SJCRH30 (cell line): Measurements from ENCODE around the gene TRAF1. TPM values are rescaled to one million over a fixed set of nuclear protein-coding genes. Genes with fewer than 3 reads are reported as not detected.

Source experiments
- DNase-seq, 2 experiments: peaks; one replicate each; pipeline ENCODE4 v3.0.0-alpha.2; 2015 to 2020
- H3K27ac ChIP-seq: fragments of 250-450 bp; sonication (Bioruptor Pico); 2 replicates; pipeline ENCODE4 v1.5.1; 2020; ENCODE audit warnings: mild to moderate bottlenecking, moderate library complexity
- H3K27me3 ChIP-seq: fragments of 250-450 bp; sonication (Bioruptor Pico); 2 replicates; pipeline ENCODE4 v1.5.1; 2020; ENCODE audit warnings: mild to moderate bottlenecking, moderate library complexity
- H3K36me3 ChIP-seq: fragments of 250-450 bp; sonication (Bioruptor Pico); 2 replicates; pipeline ENCODE4 v1.5.1; 2020; ENCODE audit warnings: mild to moderate bottlenecking, moderate library complexity
- H3K4me1 ChIP-seq: fragments of 250-450 bp; sonication (Bioruptor Pico); 2 replicates; pipeline ENCODE4 v1.5.1; 2020; ENCODE audit warnings: mild to moderate bottlenecking, moderate library complexity
- H3K4me3 ChIP-seq: fragments of 250-450 bp; sonication (Bioruptor Pico); 2 replicates; pipeline ENCODE4 v1.5.1; 2020; ENCODE audit warnings: mild to moderate bottlenecking, moderate library complexity
- H3K9me3 ChIP-seq: fragments of 250-450 bp; sonication (Bioruptor Pico); replicated peaks from 2 replicates; pipeline ENCODE4 v1.5.1; 2020; ENCODE audit warnings: mild to moderate bottlenecking, moderate library complexity
- total RNA-seq: library from RNA; depleted of rRNA; stranded (reverse); fragments of >200 nt; shearing (Covaris generic); gene quantifications from 2 replicates; pipeline ENCODE4 v1.2.3, GENCODE V29; 2014

Gene TRAF1
- total RNA-seq, 1 experiment from 2014 or later, result 0.26 TPM

GRCh38 chr9:120894321-120895148, 32.1 kb downstream of the TRAF1 start:
- peaks cover 32% of the 10 kb centered on the region for H3K4me1 ChIP-seq
- no peak overlapping the region for H3K27ac ChIP-seq
- no peak overlapping the region for H3K4me3 ChIP-seq

GRCh38 chr9:120893611-120894307, 32.8 kb downstream of the TRAF1 start:
- H3K4me1 ChIP-seq, result peaks cover 32% of the 10 kb centered on the region
- H3K36me3 ChIP-seq, result no peaks in the 10 kb centered on the region
- H3K9me3 ChIP-seq, result no peaks in the 10 kb centered on the region
- no peak overlapping the region for H3K4me3 ChIP-seq
- DNase-seq, result no peak
- H3K27me3 ChIP-seq, result no peaks in the 10 kb centered on the region
- no peak overlapping the region for H3K27ac ChIP-seq

More at GRCh38 chr9:120894321-120895148, 32.1 kb downstream of the TRAF1 start:
- H3K9me3 ChIP-seq, result no peaks in the 10 kb centered on the region
- no peaks in the 10 kb centered on the region for H3K36me3 ChIP-seq
- no peak for DNase-seq
- H3K27me3 ChIP-seq, result no peaks in the 10 kb centered on the region

GRCh38 chr9:120892748-120893610, 33.6 kb downstream of the TRAF1 start:
- DNase-seq, result peak; percentile 81 to 86
- Histone ChIP-seq H3K4me3 (no peak overlapping the region), H3K9me3 (no peaks in the 10 kb centered on the region), H3K27me3 (no peaks in the 10 kb centered on the region), H3K27ac (peak overlapping the region; percentile 51), H3K36me3 (no peaks in the 10 kb centered on the region), H3K4me1 (peaks cover 32% of the 10 kb centered on the region)

GRCh38 chr9:120891884-120892747, 34.5 kb downstream of the TRAF1 start:
- Histone ChIP-seq H3K9me3 (no peaks in the 10 kb centered on the region), H3K4me1 (peaks cover 30% of the 10 kb centered on the region), H3K36me3 (no peaks in the 10 kb centered on the region), H3K27ac (peak overlapping the region; percentile 51), H3K27me3 (no peaks in the 10 kb centered on the region), H3K4me3 (no peak overlapping the region)
- DNase-seq, result peak; percentile 40 to 57

GRCh38 chr9:120891245-120891883, 35.2 kb downstream of the TRAF1 start:
- peaks cover 25% of the 10 kb centered on the region for H3K4me1 ChIP-seq
- H3K9me3 ChIP-seq, result no peaks in the 10 kb centered on the region
- H3K27me3 ChIP-seq, result no peaks in the 10 kb centered on the region
- H3K4me3 ChIP-seq, result no peak overlapping the region
- H3K27ac ChIP-seq, result no peak overlapping the region
- H3K36me3 ChIP-seq, result no peaks in the 10 kb centered on the region
- peak; percentile 38 to 44 for DNase-seq

- peaks cover 25% of the 10 kb centered on the region for H3K4me1 ChIP-seq
- H3K9me3 ChIP-seq, result no peaks in the 10 kb centered on the region
- H3K36me3 ChIP-seq, result no peaks in the 10 kb centered on the region
- no peak overlapping the region for H3K4me3 ChIP-seq
- DNase-seq, result no peak
- no peak overlapping the region for H3K27ac ChIP-seq
- H3K27me3 ChIP-seq, result no peaks in the 10 kb centered on the region
Observed at GRCh38 chr9:120890320-120891244, 36.0 kb downstream of the TRAF1 start.

GRCh38 chr9:120889606-120890271, 36.9 kb downstream of the TRAF1 start:
- no peaks in the 10 kb centered on the region for H3K27me3 ChIP-seq
- H3K4me3 ChIP-seq, result no peak overlapping the region
- no peak for DNase-seq
- H3K9me3 ChIP-seq, result no peaks in the 10 kb centered on the region
- H3K4me1 ChIP-seq, result peaks cover 25% of the 10 kb centered on the region
- no peak overlapping the region for H3K27ac ChIP-seq
- H3K36me3 ChIP-seq, result no peaks in the 10 kb centered on the region

- Histone ChIP-seq H3K4me3 (no peak overlapping the region), H3K27ac (no peak overlapping the region), H3K27me3 (no peaks in the 10 kb centered on the region), H3K4me1 (peaks cover 25% of the 10 kb centered on the region), H3K36me3 (no peaks in the 10 kb centered on the region), H3K9me3 (no peaks in the 10 kb centered on the region)
- no peak for DNase-seq
Observed at GRCh38 chr9:120888626-120889025, 38.0 kb downstream of the TRAF1 start.

- Histone ChIP-seq H3K4me3 (no peak overlapping the region), H3K4me1 (peaks cover 7% of the 10 kb centered on the region), H3K27me3 (no peaks in the 10 kb centered on the region), H3K27ac (no peak overlapping the region), H3K9me3 (no peaks in the 10 kb centered on the region), H3K36me3 (no peaks in the 10 kb centered on the region)
- DNase-seq, result peak in 1 of 2 experiments; percentile 45
Observed at GRCh38 chr9:120886490-120886967, 40.1 kb downstream of the TRAF1 start.

GRCh38 chr9:120885958-120886357, 40.6 kb downstream of the TRAF1 start:
- Histone ChIP-seq H3K36me3 (no peaks in the 10 kb centered on the region), H3K27me3 (no peaks in the 10 kb centered on the region), H3K4me3 (no peak overlapping the region), H3K9me3 (no peaks in the 10 kb centered on the region), H3K4me1 (peaks cover 3% of the 10 kb centered on the region; the same call in 1 of the 2 replicates), H3K27ac (no peak overlapping the region)
- DNase-seq, result no peak

- Histone ChIP-seq H3K9me3 (no peaks in the 10 kb centered on the region), H3K27ac (no peak overlapping the region), H3K27me3 (no peaks in the 10 kb centered on the region), H3K36me3 (no peaks in the 10 kb centered on the region), H3K4me3 (no peak overlapping the region), H3K4me1 (peaks cover 3% of the 10 kb centered on the region; the same call in 1 of the 2 replicates)
- DNase-seq, result no peak
Observed at GRCh38 chr9:120885457-120885856, 41.1 kb downstream of the TRAF1 start.

GRCh38 chr9:120883608-120883996, 43.0 kb downstream of the TRAF1 start:
- Histone ChIP-seq H3K27me3 (no peaks in the 10 kb centered on the region), H3K27ac (no peak overlapping the region), H3K4me3 (no peak overlapping the region), H3K4me1 (peaks cover 3% of the 10 kb centered on the region; the same call in 1 of the 2 replicates), H3K36me3 (no peaks in the 10 kb centered on the region), H3K9me3 (no peaks in the 10 kb centered on the region)
- no peak for DNase-seq
